CD14-positive monocyte (primary cell): Measurements from ENCODE around the gene NUDT6. TPM values are rescaled to one million over a fixed set of nuclear protein-coding genes. Genes with fewer than 3 reads are reported as not detected.

Source experiments
- DNase-seq, 3 donors: peaks; one replicate each; pipeline ENCODE4 v3.0.0-alpha.2; 2011 to 2022
- H2AFZ ChIP-seq: 2 replicates; pipeline ENCODE4 v1.6.0; 2012; ENCODE audit warnings: mild to moderate bottlenecking, low read depth, low read length, inconsistent platforms; ENCODE audit not compliant: insufficient read depth, poor library complexity, severe bottlenecking
- H3K27ac ChIP-seq, 2 donors: 1 replicate in 1 of 2; 2 replicates in 1 of 2; pipeline ENCODE4 v1.5.1; 2012 to 2013; ENCODE audit warnings: low read length in 2 of 2, control low read depth in 1 of 2, inconsistent platforms in 1 of 2, low read depth in 1 of 2, mild to moderate bottlenecking in 1 of 2
- H3K27me3 ChIP-seq, 2 donors: one replicate each; pipeline versions ENCODE4 v1.6.0 to v1.6.1; 2011 to 2013; ENCODE audit warnings: low read length in 2 of 2; ENCODE audit not compliant: control insufficient read depth in 2 of 2, insufficient read depth in 2 of 2
- H3K36me3 ChIP-seq, 2 donors: replicated peaks in 1 of 2; 1 replicate in 1 of 2; 2 replicates in 1 of 2; pipeline versions ENCODE4 v1.5.1 to v1.6.1; 2012 to 2013; ENCODE audit warnings: low read length in 2 of 2, control low read depth in 1 of 2, inconsistent platforms in 1 of 2, mild to moderate bottlenecking in 1 of 2; ENCODE audit not compliant: insufficient read depth in 2 of 2, control insufficient read depth in 1 of 2
- H3K4me1 ChIP-seq, 2 donors: 1 replicate in 1 of 2; 2 replicates in 1 of 2; pipeline versions ENCODE4 v1.5.1 to v1.6.1; 2012 to 2013; ENCODE audit warnings: low read length in 2 of 2, control low read depth in 1 of 2, inconsistent platforms in 1 of 2, mild to moderate bottlenecking in 1 of 2, moderate library complexity in 1 of 2; ENCODE audit not compliant: insufficient read depth in 2 of 2, control insufficient read depth in 1 of 2
- H3K4me2 ChIP-seq: replicated peaks from 2 replicates; pipeline ENCODE3; 2012; ENCODE audit warnings: low read length, moderate library complexity, mild to moderate bottlenecking; ENCODE audit not compliant: poor library complexity, severe bottlenecking; ENCODE audit errors: extremely low read depth
- H3K4me3 ChIP-seq, 3 experiments: fragments of 200-600 bp in 1 of 3; sonication (generic) in 1 of 3; replicated peaks in 1 of 3; 1 replicate in 2 of 3; 2 replicates in 1 of 3; pipeline ENCODE4 v1.5.1; 2011 to 2013; ENCODE audit warnings: low read length in 3 of 3, mild to moderate bottlenecking in 3 of 3, control low read depth in 2 of 3, low read depth in 2 of 3, inconsistent platforms in 1 of 3, moderate library complexity in 1 of 3
- H3K79me2 ChIP-seq: 2 replicates; pipeline ENCODE4 v1.6.0; 2012; ENCODE audit warnings: mild to moderate bottlenecking, control low read depth, inconsistent platforms, low read length, moderate library complexity; ENCODE audit not compliant: insufficient read depth
- H3K9ac ChIP-seq: 2 replicates; pipeline ENCODE4 v1.6.0; 2017; ENCODE audit warnings: low read length, mild to moderate bottlenecking; ENCODE audit not compliant: insufficient read depth, poor library complexity, severe bottlenecking
- H3K9me3 ChIP-seq, 2 donors: replicated peaks in 1 of 2; 1 replicate in 1 of 2; 2 replicates in 1 of 2; pipeline versions ENCODE4 v1.5.1 to v1.6.1; 2012 to 2013; ENCODE audit warnings: low read length in 2 of 2, control low read depth in 1 of 2; ENCODE audit not compliant: control insufficient read depth in 1 of 2, insufficient read depth in 1 of 2
- H4K20me1 ChIP-seq: 2 replicates; pipeline ENCODE4 v1.6.0; 2012; ENCODE audit warnings: mild to moderate bottlenecking, low read length, control low read depth, moderate library complexity; ENCODE audit not compliant: insufficient read depth
- H3K27ac Mint-ChIP-seq, 7 donors: one replicate each; pipeline ENCODE4 v1.8.0; 2020; ENCODE audit warnings: mild to moderate bottlenecking in 7 of 7, mixed read lengths in 7 of 7, moderate library complexity in 6 of 7, inconsistent platforms in 2 of 7
- H3K27me3 Mint-ChIP-seq, 3 donors: one replicate each; pipeline ENCODE4 v1.8.0; 2021 to 2022; ENCODE audit warnings: low read depth in 3 of 3, mild to moderate bottlenecking in 3 of 3, mixed read lengths in 3 of 3, moderate library complexity in 3 of 3, inconsistent platforms in 1 of 3
- H3K36me3 Mint-ChIP-seq, 2 donors: one replicate each; pipeline ENCODE4 v1.8.0; 2020; ENCODE audit warnings: mixed read lengths in 2 of 2, inconsistent platforms in 1 of 2, mild to moderate bottlenecking in 1 of 2
- H3K4me1 Mint-ChIP-seq: one replicate; pipeline ENCODE4 v1.8.0; 2020; ENCODE audit warnings: mild to moderate bottlenecking, mixed read lengths
- H3K4me3 Mint-ChIP-seq, 2 donors: one replicate each; pipeline ENCODE4 v1.8.0; 2020; ENCODE audit warnings: mild to moderate bottlenecking in 2 of 2, mixed read lengths in 2 of 2, moderate library complexity in 1 of 2
- H3K9me3 Mint-ChIP-seq, 7 donors: one replicate each; pipeline ENCODE4 v1.8.0; 2020 to 2022; ENCODE audit warnings: mixed read lengths in 7 of 7, mild to moderate bottlenecking in 6 of 7, moderate library complexity in 6 of 7, inconsistent platforms in 2 of 7
- WGBS: methylation state at CpG from one replicate; pipeline ENCODE4 v1.1.5; 2013; ENCODE audit warnings: missing lambda C conversion rate; ENCODE audit not compliant: insufficient coverage; 5-methylcytosine and 5-hydroxymethylcytosine counted together
- intact Hi-C, 2 donors: fragments of 100-400 bp; cut with micrococcal nuclease; formaldehyde crosslinking; loops; one replicate each; pipeline versions ENCODE4 v1.15.0 to v1.15.1; 2023
- polyA plus RNA-seq, 3 donors: library from polyadenylated mRNA; depleted of rRNA in 1 of 3; unstranded in 2 of 3; stranded (reverse) in 1 of 3; fragments of 300-500 nt in 2 of 3; fragments of >200 nt in 1 of 3; fragmentation: Illumina TruSeq in 2 of 3; gene quantifications; 1 replicate in 2 of 3; 2 replicates in 1 of 3; pipeline ENCODE4 v1.2.3, GENCODE V29; 2012 to 2021
- TF ChIP-seq, protein P1 (sequence below): fragments of 200-600 bp; IDR thresholded peaks from one replicate; pipeline ENCODE4 v1.8.0; 2022; ENCODE audit warnings: antibody characterized with exemption, mild to moderate bottlenecking

Gene NUDT6
- polyA plus RNA-seq, 3 donors = 1.6 to 1.9 (median 1.6) TPM

DNA sequence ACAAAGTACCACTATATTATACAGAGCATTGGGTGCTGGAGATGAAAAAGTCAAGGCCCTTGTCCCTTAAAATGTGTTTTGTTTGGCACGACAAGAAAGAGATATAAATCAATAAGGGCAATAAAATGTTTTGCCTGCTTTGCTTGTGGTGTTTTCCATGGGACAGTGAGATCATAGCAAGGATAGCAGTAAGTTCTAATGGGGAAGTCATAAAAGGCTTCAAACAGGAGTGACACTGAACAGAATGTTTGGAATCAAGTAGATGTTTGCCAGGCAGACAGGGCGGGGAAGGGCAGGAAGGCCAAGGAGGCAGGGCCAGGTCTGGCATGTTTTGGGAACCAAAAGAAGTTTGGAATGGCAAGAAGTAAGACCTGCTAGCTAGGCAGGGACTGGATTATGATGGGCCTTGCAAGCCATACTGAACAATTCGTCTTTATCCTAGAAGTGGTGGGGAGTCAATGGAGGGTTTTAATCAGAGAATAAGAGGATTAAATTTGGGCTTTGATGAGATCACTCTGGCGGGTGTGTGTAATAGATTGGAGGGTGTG lies 79.3 kb downstream of the NUDT6 start:
- no peaks in the 10 kb centered on the region for H3K9me3 ChIP-seq
- no peaks in the 10 kb centered on the region for H3K79me2 ChIP-seq
- Mint-ChIP-seq H3K4me3 (no peak overlapping the region), H3K4me1 (no peaks in the 10 kb centered on the region), H3K27me3 (peaks cover 0 to 3% (median 0%) of the 10 kb centered on the region in 3 donors), H3K9me3 (peaks cover 0 to 14% (median 0%) of the 10 kb centered on the region in 7 donors), H3K36me3 (no peaks in the 10 kb centered on the region), H3K27ac (peak overlapping the region in 1 of 7 donors; percentile 61)
- H3K27ac ChIP-seq = no peak overlapping the region
- no peak overlapping the region for H3K9ac ChIP-seq
- H3K4me2 ChIP-seq = no peak overlapping the region
- H3K27me3 ChIP-seq = no peaks in the 10 kb centered on the region
- H3K36me3 ChIP-seq = no peaks in the 10 kb centered on the region
- intact Hi-C loops = no loop called here
- TF ChIP-seq, protein P1, sequence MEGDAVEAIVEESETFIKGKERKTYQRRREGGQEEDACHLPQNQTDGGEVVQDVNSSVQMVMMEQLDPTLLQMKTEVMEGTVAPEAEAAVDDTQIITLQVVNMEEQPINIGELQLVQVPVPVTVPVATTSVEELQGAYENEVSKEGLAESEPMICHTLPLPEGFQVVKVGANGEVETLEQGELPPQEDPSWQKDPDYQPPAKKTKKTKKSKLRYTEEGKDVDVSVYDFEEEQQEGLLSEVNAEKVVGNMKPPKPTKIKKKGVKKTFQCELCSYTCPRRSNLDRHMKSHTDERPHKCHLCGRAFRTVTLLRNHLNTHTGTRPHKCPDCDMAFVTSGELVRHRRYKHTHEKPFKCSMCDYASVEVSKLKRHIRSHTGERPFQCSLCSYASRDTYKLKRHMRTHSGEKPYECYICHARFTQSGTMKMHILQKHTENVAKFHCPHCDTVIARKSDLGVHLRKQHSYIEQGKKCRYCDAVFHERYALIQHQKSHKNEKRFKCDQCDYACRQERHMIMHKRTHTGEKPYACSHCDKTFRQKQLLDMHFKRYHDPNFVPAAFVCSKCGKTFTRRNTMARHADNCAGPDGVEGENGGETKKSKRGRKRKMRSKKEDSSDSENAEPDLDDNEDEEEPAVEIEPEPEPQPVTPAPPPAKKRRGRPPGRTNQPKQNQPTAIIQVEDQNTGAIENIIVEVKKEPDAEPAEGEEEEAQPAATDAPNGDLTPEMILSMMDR = no peak
- H3K4me1 ChIP-seq = no peaks in the 10 kb centered on the region
- no peak for DNase-seq
- no peak overlapping the region for H2AFZ ChIP-seq
- 95% methylated on average over 3 of the region's 4 CpGs for WGBS
- H3K4me3 ChIP-seq = no peak overlapping the region
- H4K20me1 ChIP-seq = no peaks in the 10 kb centered on the region

Other genes starting within 250 kb of the NUDT6 start
- gene BBS12, start 189.9 kb downstream of the NUDT6 start, polyA plus RNA-seq = 1 to 10 TPM in 1 of 3 donors, under 1 TPM in 2; 0.19 to 1.0 (median 0.52) TPM
- gene FGF2, start 95.8 kb downstream of the NUDT6 start, polyA plus RNA-seq = not detected